GM19240 (cell line): ENCODE measurements around the gene CDIP1.

Experiments
- DNase-seq: peaks from one replicate; pipeline ENCODE4 v3.0.0; 2011; ENCODE audit warnings: low spot score; ENCODE audit not compliant: insufficient read length

CDIP1 gene

GRCh38 chr16:4515611-4516233 lies 22.9 kb downstream of the CDIP1 start:
- no peak for DNase-seq

- DNase-seq, result no peak
Observed at GRCh38 chr16:4514606-4515005, 24.0 kb downstream of the CDIP1 start.

- DNase-seq, result no peak
Observed at GRCh38 chr16:4513881-4514280, 24.7 kb downstream of the CDIP1 start.

GRCh38 chr16:4513086-4513860 lies 25.3 kb downstream of the CDIP1 start:
- DNase-seq, result no peak

- DNase-seq, result no peak
Observed at GRCh38 chr16:4512473-4512872, 26.1 kb downstream of the CDIP1 start.

GRCh38 chr16:4511441-4512082 lies 27.0 kb downstream of the CDIP1 start:
- DNase-seq, result no peak

- DNase-seq, result no peak
Observed at GRCh38 chr16:4510747-4511426, 27.7 kb downstream of the CDIP1 start.

- DNase-seq, result no peak
Observed at GRCh38 chr16:4510131-4510530, 28.4 kb downstream of the CDIP1 start.

- no peak for DNase-seq
Observed at GRCh38 chr16:4509420-4509819, 29.2 kb downstream of the CDIP1 start.

GRCh38 chr16:4508806-4509205 lies 29.8 kb downstream of the CDIP1 start:
- no peak for DNase-seq

GRCh38 chr16:4507588-4508345 lies 30.8 kb downstream of the CDIP1 start:
- DNase-seq, result no peak

- DNase-seq, result peak; percentile 53
Observed at GRCh38 chr16:4506450-4506849, 32.1 kb downstream of the CDIP1 start.

GRCh38 chr16:4505356-4506147 lies 33.0 kb downstream of the CDIP1 start:
- DNase-seq, result peak; percentile 83

- DNase-seq, result no peak
Observed at GRCh38 chr16:4501071-4501478, 37.5 kb downstream of the CDIP1 start.

- DNase-seq, result no peak
Observed at GRCh38 chr16:4500272-4500671, 38.3 kb downstream of the CDIP1 start.

GRCh38 chr16:4499196-4499555 lies 39.4 kb downstream of the CDIP1 start:
- DNase-seq, result no peak

- DNase-seq, result no peak
Observed at GRCh38 chr16:4498546-4499195, 39.9 kb downstream of the CDIP1 start.

- DNase-seq, result no peak
Observed at GRCh38 chr16:4496305-4496704, 42.3 kb downstream of the CDIP1 start.

GRCh38 chr16:4495766-4496165 lies 42.8 kb downstream of the CDIP1 start:
- DNase-seq, result no peak
